SU-DHL-6 (cell line): ENCODE data around the gene FSIP1.

Experiments used
- EZH2phosphoT487 ChIP-seq: fragments of 200-600 bp; sonication (generic), shearing (Covaris generic); conservative IDR thresholded peaks from 2 replicates; pipeline ENCODE4 v1.6.1; 2018; ENCODE audit warnings: mild to moderate bottlenecking, antibody characterized with exemption, low read length, moderate library complexity, mixed read lengths
- TF ChIP-seq, protein P1 (sequence below): fragments of 200-600 bp; sonication (generic); IDR thresholded peaks from one replicate; pipeline ENCODE4 v1.5.1; 2017; ENCODE audit warnings: antibody characterized with exemption, mild to moderate bottlenecking, low read length, moderate library complexity; ENCODE audit not compliant: insufficient read depth, poor library complexity, severe bottlenecking

DNA sequence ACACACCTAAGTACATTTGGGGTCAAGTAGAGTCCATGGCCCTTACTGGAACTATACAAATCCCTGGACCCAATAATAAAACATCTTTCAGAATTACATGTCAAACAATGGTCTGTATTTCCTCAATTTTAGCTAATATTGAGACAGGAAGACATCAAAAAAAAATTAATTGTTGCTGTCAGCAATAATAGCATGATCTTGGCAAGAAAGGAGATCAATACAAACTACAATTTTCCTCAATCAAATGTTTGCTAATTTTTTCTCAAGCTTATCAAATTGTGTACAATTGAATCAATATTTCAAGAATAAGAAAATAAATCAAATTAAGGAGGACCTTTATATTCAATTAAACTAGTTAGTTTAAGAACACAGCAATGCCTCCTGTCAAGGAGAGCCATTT is 62.6 kb downstream of the FSIP1 start:
- TF ChIP-seq, protein P1, sequence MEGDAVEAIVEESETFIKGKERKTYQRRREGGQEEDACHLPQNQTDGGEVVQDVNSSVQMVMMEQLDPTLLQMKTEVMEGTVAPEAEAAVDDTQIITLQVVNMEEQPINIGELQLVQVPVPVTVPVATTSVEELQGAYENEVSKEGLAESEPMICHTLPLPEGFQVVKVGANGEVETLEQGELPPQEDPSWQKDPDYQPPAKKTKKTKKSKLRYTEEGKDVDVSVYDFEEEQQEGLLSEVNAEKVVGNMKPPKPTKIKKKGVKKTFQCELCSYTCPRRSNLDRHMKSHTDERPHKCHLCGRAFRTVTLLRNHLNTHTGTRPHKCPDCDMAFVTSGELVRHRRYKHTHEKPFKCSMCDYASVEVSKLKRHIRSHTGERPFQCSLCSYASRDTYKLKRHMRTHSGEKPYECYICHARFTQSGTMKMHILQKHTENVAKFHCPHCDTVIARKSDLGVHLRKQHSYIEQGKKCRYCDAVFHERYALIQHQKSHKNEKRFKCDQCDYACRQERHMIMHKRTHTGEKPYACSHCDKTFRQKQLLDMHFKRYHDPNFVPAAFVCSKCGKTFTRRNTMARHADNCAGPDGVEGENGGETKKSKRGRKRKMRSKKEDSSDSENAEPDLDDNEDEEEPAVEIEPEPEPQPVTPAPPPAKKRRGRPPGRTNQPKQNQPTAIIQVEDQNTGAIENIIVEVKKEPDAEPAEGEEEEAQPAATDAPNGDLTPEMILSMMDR: no peak
- TF ChIP-seq EZH2phosphoT487: no peak
